Mucosa of descending colon (tissue), 3 donors: Measurements from ENCODE around the gene SERAC1. TPM values are rescaled to one million over a fixed set of nuclear protein-coding genes. Genes with fewer than 3 reads are reported as not detected.

Source experiments
- ATAC-seq: fragments of 200-7000 bp; cut with Tn5 transposase; one replicate; pipeline ENCODE4 v1.9.1; 2020; ENCODE audit warnings: mild to moderate bottlenecking, moderate library complexity
- DNase-seq, 3 donors: peaks; one replicate each; pipeline ENCODE4 v3.0.0-alpha.2; 2020
- H3K36me3 ChIP-seq: fragments of 200-600 bp; one replicate; pipeline ENCODE4 v1.8.0; 2021; ENCODE audit warnings: low read depth, mild to moderate bottlenecking
- H3K4me1 ChIP-seq: fragments of 200-600 bp; one replicate; pipeline ENCODE4 v1.8.0; 2021; ENCODE audit warnings: low read depth, mild to moderate bottlenecking
- H3K4me3 ChIP-seq: fragments of 200-600 bp; one replicate; pipeline ENCODE4 v1.8.0; 2021; ENCODE audit warnings: mild to moderate bottlenecking
- H3K9me3 ChIP-seq: fragments of 200-600 bp; one replicate; pipeline ENCODE4 v1.8.0; 2021; ENCODE audit warnings: mild to moderate bottlenecking
- CTCF ChIP-seq: fragments of 200-600 bp; IDR thresholded peaks from one replicate; pipeline ENCODE4 v1.8.0; 2022; ENCODE audit warnings: antibody characterized with exemption, mild to moderate bottlenecking
- intact Hi-C, 2 donors: fragments of 100-400 bp; cut with DNase I in 1 of 2; cut with micrococcal nuclease in 1 of 2; formaldehyde crosslinking; loops; one replicate each; pipeline versions ENCODE4 v1.11.0 to v1.11.1; 2022; cut with DNase I, micrococcal nuclease
- total RNA-seq, 3 donors: library from RNA; stranded (reverse); fragmentation: NEBNext Ultra II Directional in 2 of 3; extraction: Animal tissue kit (Norgen Biotek cat#: 25700) in 2 of 3; gene quantifications; one replicate each; pipeline versions ENCODE4 v1.2.1 to v1.2.4, GENCODE V29; 2021 to 2023
- donor health status: DM: no; HTN: no; CAD: no; lungs with moderate emphysema.
- donor health status: DM: no; HTN: no; CAD: no.
- donor health status: DM: no; HTN: yes; CAD: no.

The SERAC1 gene
- total RNA-seq, 3 donors from 2014 or later = 5.8 to 12.2 (median 8.0) TPM

GRCh38 chr6:158150701-158151100 is 17.4 kb downstream of the SERAC1 start:
- no peak for DNase-seq
- Histone ChIP-seq H3K4me1 (no peaks in the 10 kb centered on the region), H3K36me3 (no peaks in the 10 kb centered on the region), H3K4me3 (no peak overlapping the region), H3K9me3 (no peaks in the 10 kb centered on the region)
- intact Hi-C loops = no loop called here
- TF ChIP-seq CTCF = no peak
- ATAC-seq = peak; percentile 86

GRCh38 chr6:158149641-158150040 is 18.4 kb downstream of the SERAC1 start:
- ATAC-seq (no peak), DNase-seq (no peak)
- intact Hi-C loops = no loop called here
- TF ChIP-seq CTCF = no peak
- no peak overlapping the region for H3K4me3 ChIP-seq
- H3K4me1 ChIP-seq = no peaks in the 10 kb centered on the region
- no peaks in the 10 kb centered on the region for H3K36me3 ChIP-seq
- no peaks in the 10 kb centered on the region for H3K9me3 ChIP-seq

GRCh38 chr6:158143700-158144099 is 24.4 kb downstream of the SERAC1 start:
- no peak for TF ChIP-seq CTCF
- DNase-seq (no peak), ATAC-seq (peak; percentile 31)
- H3K36me3 ChIP-seq = no peaks in the 10 kb centered on the region
- no peaks in the 10 kb centered on the region for H3K4me1 ChIP-seq
- intact Hi-C loops = no loop called here
- no peak overlapping the region for H3K4me3 ChIP-seq
- H3K9me3 ChIP-seq = no peaks in the 10 kb centered on the region

GRCh38 chr6:158142789-158143188 is 25.3 kb downstream of the SERAC1 start:
- DNase-seq = no peak
- Histone ChIP-seq H3K4me3 (no peak overlapping the region), H3K9me3 (no peaks in the 10 kb centered on the region), H3K4me1 (no peaks in the 10 kb centered on the region), H3K36me3 (no peaks in the 10 kb centered on the region)
- peak; percentile 59 for ATAC-seq
- TF ChIP-seq CTCF = no peak
- intact Hi-C loops = no loop called here

- H3K4me3 ChIP-seq = no peak overlapping the region
- DNase-seq = no peak
- H3K36me3 ChIP-seq = no peaks in the 10 kb centered on the region
- no peaks in the 10 kb centered on the region for H3K9me3 ChIP-seq
- no peak for TF ChIP-seq CTCF
- intact Hi-C loops = no loop called here
- peak; percentile 22 for ATAC-seq
- no peaks in the 10 kb centered on the region for H3K4me1 ChIP-seq
These were observed 36.1 kb downstream of the SERAC1 start for GRCh38 chr6:158131926-158132325.

GRCh38 chr6:158125271-158125670 is 42.8 kb downstream of the SERAC1 start:
- Histone ChIP-seq H3K36me3 (no peaks in the 10 kb centered on the region), H3K9me3 (no peaks in the 10 kb centered on the region), H3K4me1 (peaks cover 4% of the 10 kb centered on the region), H3K4me3 (no peak overlapping the region)
- intact Hi-C loops = no loop called here
- TF ChIP-seq CTCF = no peak
- DNase-seq = no peak
- ATAC-seq = no peak
